HG02763 (cell line): Measurements from ENCODE around the gene FAM83E.
"Not testable (repeated sequence)": the region's sequence is repeated elsewhere in the genome, so short reads cannot be mapped to it uniquely, and the experiment has no call there.

Source experiments
- ATAC-seq: cut with Tn5 transposase; IDR thresholded peaks from one replicate; pipeline ENCODE4 v1.9.1; 2021; ENCODE audit warnings: mild to moderate bottlenecking, moderate library complexity; ENCODE audit not compliant: unreplicated experiment

Gene FAM83E

GRCh38 chr19:48641850-48642249 lies 27.0 kb upstream of the FAM83E start:
- ATAC-seq: no peak

- no peak for ATAC-seq
These were observed 24.9 kb upstream of the FAM83E start for GRCh38 chr19:48639483-48640375.

GRCh38 chr19:48638831-48639381 lies 24.0 kb upstream of the FAM83E start:
- no peak for ATAC-seq

GRCh38 chr19:48637948-48638830 lies 23.3 kb upstream of the FAM83E start:
- peak; percentile 2 for ATAC-seq

- ATAC-seq: peak; percentile 74
These were observed 22.6 kb upstream of the FAM83E start for GRCh38 chr19:48637449-48637947.

- ATAC-seq: no peak
These were observed 22.1 kb upstream of the FAM83E start, which contains the start of gene DBP for GRCh38 chr19:48636859-48637448. DBP (minus strand) TSS chr19:48637379; CDS start chr19:48636994, 385 bp downstream.

- ATAC-seq: no peak
These were observed 21.3 kb upstream of the FAM83E start for GRCh38 chr19:48635966-48636858.

- ATAC-seq: no peak
These were observed 20.5 kb upstream of the FAM83E start for GRCh38 chr19:48635263-48635965.

- peak; percentile 30 for ATAC-seq
These were observed 19.8 kb upstream of the FAM83E start for GRCh38 chr19:48634424-48635262.

- ATAC-seq: no peak
These were observed 19.1 kb upstream of the FAM83E start for GRCh38 chr19:48634036-48634342.

GRCh38 chr19:48633148-48634035 lies 18.5 kb upstream of the FAM83E start:
- no peak for ATAC-seq

GRCh38 chr19:48632692-48633147 lies 17.8 kb upstream of the FAM83E start:
- no peak for ATAC-seq

- ATAC-seq: not testable (repeated sequence)
These were observed 17.4 kb upstream of the FAM83E start for GRCh38 chr19:48632286-48632685.

GRCh38 chr19:48631225-48631624 lies 16.3 kb upstream of the FAM83E start:
- ATAC-seq: no peak

GRCh38 chr19:48630296-48631063 lies 15.6 kb upstream of the FAM83E start:
- ATAC-seq: no peak

- ATAC-seq: no peak
These were observed 14.9 kb upstream of the FAM83E start for GRCh38 chr19:48629599-48630295.
